H9 (cell line): Measurements from ENCODE around the gene LRRC31. TPM values are rescaled to one million over a fixed set of nuclear protein-coding genes. Genes with fewer than 3 reads are reported as not detected.

Source experiments
- DNase-seq: peaks from one replicate; pipeline ENCODE4 v3.0.0-alpha.2; 2017
- H2AFZ ChIP-seq: one replicate; pipeline ENCODE4 v1.6.1; 2013; ENCODE audit warnings: mild to moderate bottlenecking, low read length, control low read depth, moderate library complexity
- H2AK5ac ChIP-seq: 2 replicates; pipeline ENCODE4 v1.6.1; 2013; ENCODE audit warnings: low read length, control low read depth, mixed read lengths; ENCODE audit not compliant: insufficient read length
- H2BK120ac ChIP-seq: one replicate; pipeline ENCODE4 v1.6.1; 2013; ENCODE audit warnings: low read depth, mild to moderate bottlenecking, low read length, control low read depth, inconsistent platforms; ENCODE audit not compliant: poor library complexity, severe bottlenecking
- H2BK12ac ChIP-seq: 2 replicates; pipeline ENCODE4 v1.6.1; 2013; ENCODE audit warnings: low read length, control low read depth, mixed read lengths, low read depth; ENCODE audit not compliant: insufficient read length
- H2BK15ac ChIP-seq: 2 replicates; pipeline ENCODE4 v1.6.1; 2013; ENCODE audit warnings: low read depth, low read length, control low read depth
- H2BK20ac ChIP-seq: one replicate; pipeline ENCODE4 v1.6.1; 2013; ENCODE audit warnings: low read depth, mild to moderate bottlenecking, low read length, control low read depth, inconsistent platforms; ENCODE audit not compliant: poor library complexity, severe bottlenecking
- H2BK5ac ChIP-seq: 2 replicates; pipeline ENCODE4 v1.6.1; 2013; ENCODE audit warnings: low read length, control low read depth, mixed read lengths; ENCODE audit not compliant: insufficient read length
- H3K14ac ChIP-seq: 2 replicates; pipeline ENCODE4 v1.6.1; 2013; ENCODE audit warnings: low read length, control low read depth; ENCODE audit not compliant: insufficient read depth
- H3K18ac ChIP-seq: 2 replicates; pipeline ENCODE4 v1.6.1; 2013; ENCODE audit warnings: low read depth, mild to moderate bottlenecking, mixed read lengths, low read length, control low read depth; ENCODE audit not compliant: insufficient read length
- H3K23ac ChIP-seq: 2 replicates; pipeline ENCODE4 v1.6.1; 2013; ENCODE audit warnings: low read length, control low read depth, mixed read lengths, low read depth; ENCODE audit not compliant: insufficient read length
- H3K23me2 ChIP-seq: 2 replicates; pipeline ENCODE4 v1.6.1; 2013; ENCODE audit warnings: low read depth, mild to moderate bottlenecking, mixed read lengths, low read length, control low read depth; ENCODE audit not compliant: insufficient read length, poor library complexity, severe bottlenecking
- H3K27ac ChIP-seq: 2 replicates; pipeline ENCODE4 v1.5.1; 2013; ENCODE audit warnings: low read length, control low read depth, mixed read lengths, low read depth; ENCODE audit not compliant: insufficient read length
- H3K27me3 ChIP-seq: 2 replicates; pipeline ENCODE4 v1.6.1; 2013; ENCODE audit warnings: low read length, control low read depth, inconsistent platforms; ENCODE audit not compliant: insufficient read depth
- H3K4ac ChIP-seq: 2 replicates; pipeline ENCODE4 v1.6.1; 2013; ENCODE audit warnings: low read depth, mild to moderate bottlenecking, control low read depth, inconsistent platforms, low read length, moderate library complexity
- H3K4me1 ChIP-seq: 2 replicates; pipeline ENCODE4 v1.6.1; 2013; ENCODE audit warnings: low read length, control low read depth, inconsistent platforms; ENCODE audit not compliant: insufficient read depth
- H3K4me2 ChIP-seq: 2 replicates; pipeline ENCODE4 v1.6.1; 2013; ENCODE audit warnings: low read length, control low read depth, mixed read lengths; ENCODE audit not compliant: insufficient read length, insufficient read depth
- H3K56ac ChIP-seq: 2 replicates; pipeline ENCODE4 v1.6.1; 2013; ENCODE audit warnings: low read depth, mild to moderate bottlenecking, mixed read lengths, low read length, control low read depth; ENCODE audit not compliant: insufficient read length
- H3K79me1 ChIP-seq: 2 replicates; pipeline ENCODE4 v1.6.1; 2013; ENCODE audit warnings: low read depth, mild to moderate bottlenecking, moderate library complexity, low read length, control low read depth, inconsistent platforms; ENCODE audit not compliant: insufficient read depth, poor library complexity, severe bottlenecking
- H3K79me2 ChIP-seq: 2 replicates; pipeline ENCODE4 v1.6.1; 2013; ENCODE audit warnings: low read length, control low read depth, inconsistent platforms; ENCODE audit not compliant: insufficient read depth
- H3K9ac ChIP-seq: 2 replicates; pipeline ENCODE4 v1.6.1; 2013; ENCODE audit warnings: low read length, control low read depth, mixed read lengths; ENCODE audit not compliant: insufficient read length; ENCODE audit errors: extremely low read depth
- H3K9me3 ChIP-seq: one replicate; pipeline ENCODE4 v1.6.1; 2013; ENCODE audit warnings: low read depth, low read length, inconsistent platforms; ENCODE audit not compliant: control insufficient read depth
- H3T11ph ChIP-seq: one replicate; pipeline ENCODE4 v1.6.1; 2013; ENCODE audit warnings: mild to moderate bottlenecking, low read length, control low read depth, inconsistent platforms
- H4K20me1 ChIP-seq: one replicate; pipeline ENCODE4 v1.6.1; 2013; ENCODE audit not compliant: control insufficient read depth, insufficient read length, insufficient read depth
- H4K5ac ChIP-seq: 2 replicates; pipeline ENCODE4 v1.6.1; 2013; ENCODE audit warnings: low read depth, mild to moderate bottlenecking, mixed read lengths, low read length, control low read depth; ENCODE audit not compliant: insufficient read length
- H4K8ac ChIP-seq: replicated peaks from 2 replicates; pipeline ENCODE4 v1.6.1; 2013; ENCODE audit warnings: low read length, control low read depth, mixed read lengths, low read depth; ENCODE audit not compliant: insufficient read length
- H4K91ac ChIP-seq: 2 replicates; pipeline ENCODE4 v1.6.1; 2013; ENCODE audit warnings: low read depth, mild to moderate bottlenecking, moderate library complexity, mixed read lengths, low read length, control low read depth; ENCODE audit not compliant: insufficient read length
- H3K27ac Mint-ChIP-seq, 3 experiments: 2 replicates in 2 of 3; 3 replicates in 1 of 3; pipeline ENCODE4 v1.8.0; 2020 to 2021; ENCODE audit warnings: mixed read lengths in 3 of 3, mild to moderate bottlenecking in 1 of 3, moderate library complexity in 1 of 3
- H3K27me3 Mint-ChIP-seq: 2 replicates; pipeline ENCODE4 v1.8.0; 2021; ENCODE audit warnings: low read depth, mild to moderate bottlenecking, moderate library complexity, mixed read lengths
- H3K36me3 Mint-ChIP-seq, 3 experiments: 2 replicates in 2 of 3; 3 replicates in 1 of 3; pipeline ENCODE4 v1.8.0; 2020 to 2021; ENCODE audit warnings: low read depth in 3 of 3, mixed read lengths in 3 of 3; ENCODE audit not compliant: insufficient read depth in 1 of 3
- H3K4me1 Mint-ChIP-seq, 2 experiments: 2 replicates each; pipeline ENCODE4 v1.8.0; 2020; ENCODE audit warnings: mixed read lengths in 2 of 2
- H3K4me3 Mint-ChIP-seq, 2 experiments: 2 replicates in 1 of 2; 3 replicates in 1 of 2; pipeline ENCODE4 v1.8.0; 2020 to 2021; ENCODE audit warnings: mild to moderate bottlenecking in 2 of 2, mixed read lengths in 2 of 2, moderate library complexity in 1 of 2
- H3K9me3 Mint-ChIP-seq, 2 experiments: 2 replicates in 1 of 2; 3 replicates in 1 of 2; pipeline ENCODE4 v1.8.0; 2020; ENCODE audit warnings: mild to moderate bottlenecking in 2 of 2, mixed read lengths in 2 of 2, moderate library complexity in 1 of 2
- CTCF ChIP-seq: fragments of 200-600 bp; sonication (generic); conservative IDR thresholded peaks from 3 replicates; pipeline ENCODE4 v1.8.0; 2021; ENCODE audit warnings: antibody characterized with exemption, mild to moderate bottlenecking
- WGBS: extraction: QIAGEN DNeasy Blood & Tissue Kit; methylation state at CpG from one replicate; pipeline ENCODE4 v1.1.7; 2013; ENCODE audit warnings: missing lambda C conversion rate, low lambda C conversion rate, mixed read lengths; ENCODE audit not compliant: insufficient read length; ENCODE audit errors: extremely low coverage; 5-methylcytosine and 5-hydroxymethylcytosine counted together
- total RNA-seq: library from RNA; stranded (reverse); gene quantifications from 2 replicates; pipeline ENCODE4 v1.2.1, GENCODE V29; 2021

Gene LRRC31
- total RNA-seq, 1 experiment from 2014 or later = not detected

- H3K36me3 Mint-ChIP-seq = no peaks in the 10 kb centered on the region; a peak in 1 of 7 replicates
- no peaks in the 10 kb centered on the region for H3K79me1 ChIP-seq
- H2BK120ac ChIP-seq = no peak overlapping the region
- no peak overlapping the region for H3K27ac ChIP-seq
- H3K23ac ChIP-seq = no peak overlapping the region
- H3K79me2 ChIP-seq = no peaks in the 10 kb centered on the region
- H3K14ac ChIP-seq = no peak overlapping the region
- TF ChIP-seq CTCF = no peak
- H2BK12ac ChIP-seq = no peak overlapping the region
- H3K4me1 ChIP-seq = no peaks in the 10 kb centered on the region
- no peaks in the 10 kb centered on the region for H3K9me3 ChIP-seq
- no peak overlapping the region for H2BK5ac ChIP-seq
- H3K27ac Mint-ChIP-seq = no peak overlapping the region
- H3K27me3 ChIP-seq = no peaks in the 10 kb centered on the region
- no peak overlapping the region for H3K4ac ChIP-seq
- no CpG with 5 or more reads among the region's 7 CpGs for WGBS
- no peak overlapping the region for H2BK20ac ChIP-seq
- H3K18ac ChIP-seq = no peak overlapping the region
- H3K23me2 ChIP-seq = no peaks in the 10 kb centered on the region
- H2AFZ ChIP-seq = no peak overlapping the region
- H3K9ac ChIP-seq = no peak overlapping the region
- H3K4me2 ChIP-seq = no peak overlapping the region
- H2BK15ac ChIP-seq = no peak overlapping the region
- H2AK5ac ChIP-seq = no peak overlapping the region
- H3T11ph ChIP-seq = no peak overlapping the region
- no peak for DNase-seq
- no peak overlapping the region for H3K56ac ChIP-seq
- peaks cover 0 to 3% of the 10 kb centered on the region in 2 experiments; a peak in 1 of 4 replicates for H3K4me1 Mint-ChIP-seq
- H3K4me3 Mint-ChIP-seq = no peak overlapping the region
- H4K8ac ChIP-seq = no peak overlapping the region
- no peak overlapping the region for H4K5ac ChIP-seq
- H3K9me3 Mint-ChIP-seq = no peaks in the 10 kb centered on the region
- no peak overlapping the region for H4K91ac ChIP-seq
- no peaks in the 10 kb centered on the region for H4K20me1 ChIP-seq
- no peaks in the 10 kb centered on the region; the same call in 1 of the 2 replicates for H3K27me3 Mint-ChIP-seq
Measured at GRCh38 chr3:169891886-169892285, 22.2 kb upstream of the LRRC31 start.
